Spleen (tissue), 7 donors: ENCODE data around the gene OR7C2.

Experiments used
- CTCF ChIP-seq, 11 experiments: fragments of 200-600 bp in 7 of 11; fragments of 450-650 bp in 4 of 11; sonication (generic) in 4 of 11; IDR thresholded peaks in 8 of 11; conservative IDR thresholded peaks in 3 of 11; 1 replicate in 7 of 11; 2 replicates in 4 of 11; pipeline versions ENCODE4 v1.4.0 to v1.8.0; 2016 to 2021; ENCODE audit warnings: antibody characterized with exemption in 11 of 11, inconsistent platforms in 4 of 11, mild to moderate bottlenecking in 1 of 11
- POLR2A ChIP-seq, 3 donors: fragments of 450-650 bp; IDR thresholded peaks; one replicate each; pipeline ENCODE4 v1.5.1; 2017; ENCODE audit warnings: antibody characterized with exemption in 3 of 3, mild to moderate bottlenecking in 1 of 3
- POLR2AphosphoS5 ChIP-seq, 3 donors: sonication (generic); formaldehyde crosslinking; IDR thresholded peaks; one replicate each; pipeline ENCODE4 v1.5.1; 2017; ENCODE audit warnings: antibody characterized with exemption in 3 of 3
- donor health status: DM: no; HTN: no; CAD: no; lungs with moderate emphysema.
- donor health status: DM: no; HTN: no; CAD: no.
- donor health status: DM: no; HTN: no; CAD: no.

DNA sequence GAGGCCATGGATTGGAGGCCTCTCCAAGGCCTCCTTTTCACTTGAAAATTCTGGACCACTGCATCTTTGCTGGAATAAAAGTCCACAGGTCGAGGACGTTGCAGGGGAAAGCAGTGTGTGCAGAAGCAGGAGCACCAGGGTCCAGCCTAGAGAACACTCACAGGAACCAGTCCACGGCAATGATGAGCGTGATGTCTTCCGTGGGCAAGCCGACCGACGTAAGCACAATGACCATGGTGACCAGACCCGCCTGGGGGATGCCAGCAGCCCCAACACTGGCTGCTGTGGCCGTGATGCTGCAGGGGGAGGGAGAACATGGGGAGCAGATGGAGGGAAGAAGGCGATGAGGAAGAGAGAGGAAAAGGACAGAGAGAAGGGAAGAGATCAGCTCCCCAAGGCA, 11.5 kb downstream of the OR7C2 start:
- TF ChIP-seq CTCF (IDR thresholded peaks at IDR 0.05 in 8 of 11, conservative IDR thresholded peaks at IDR 0.05 in 3 of 11) (no peak), POLR2A (IDR thresholded peaks at IDR 0.05) (no peak), POLR2AphosphoS5 (IDR thresholded peaks at IDR 0.05) (no peak)
